RWPE2 (cell line): Measurements from ENCODE around the gene EML2.

Experiments
- ATAC-seq: fragments of 200-7000 bp; cut with Tn5 transposase; 3 replicates; pipeline ENCODE4 v1.9.1; 2021; ENCODE audit warnings: low read depth
- DNase-seq: peaks from one replicate; pipeline ENCODE4 v3.0.0-alpha.2; 2020; ENCODE audit warnings: low spot score
- H3K27ac ChIP-seq: fragments of 450-650 bp; 2 replicates; pipeline ENCODE4 v1.5.1; 2017; ENCODE audit warnings: mild to moderate bottlenecking; ENCODE audit not compliant: poor library complexity, severe bottlenecking
- H3K27me3 ChIP-seq: fragments of 250-450 bp; sonication (Bioruptor Pico); 2 replicates; pipeline ENCODE4 v1.5.1; 2021; ENCODE audit warnings: mild to moderate bottlenecking, moderate library complexity; ENCODE audit not compliant: insufficient read depth, poor library complexity, severe bottlenecking
- H3K36me3 ChIP-seq: fragments of 250-450 bp; sonication (Bioruptor Pico); 2 replicates; pipeline ENCODE4 v1.5.1; 2020; ENCODE audit warnings: low read depth, mild to moderate bottlenecking, moderate library complexity
- H3K4me1 ChIP-seq: fragments of 250-450 bp; sonication (Bioruptor Pico); 2 replicates; pipeline ENCODE4 v1.5.1; 2021; ENCODE audit warnings: mild to moderate bottlenecking, moderate library complexity; ENCODE audit not compliant: insufficient read depth, poor library complexity, severe bottlenecking
- H3K4me3 ChIP-seq: fragments of 250-450 bp; sonication (Bioruptor Pico); 2 replicates; pipeline ENCODE4 v1.5.1; 2021; ENCODE audit warnings: mild to moderate bottlenecking, moderate library complexity; ENCODE audit not compliant: severe bottlenecking
- H3K9me3 ChIP-seq: fragments of 250-450 bp; sonication (Bioruptor Pico); 2 replicates; pipeline ENCODE4 v1.5.1; 2021; ENCODE audit warnings: mild to moderate bottlenecking, moderate library complexity; ENCODE audit not compliant: severe bottlenecking
- TF ChIP-seq, protein P1 (sequence below): fragments of 450-650 bp; IDR thresholded peaks from one replicate; pipeline ENCODE4 v1.5.1; 2017; ENCODE audit warnings: mild to moderate bottlenecking, moderate library complexity; ENCODE audit not compliant: poor library complexity, severe bottlenecking

EML2 gene

DNA sequence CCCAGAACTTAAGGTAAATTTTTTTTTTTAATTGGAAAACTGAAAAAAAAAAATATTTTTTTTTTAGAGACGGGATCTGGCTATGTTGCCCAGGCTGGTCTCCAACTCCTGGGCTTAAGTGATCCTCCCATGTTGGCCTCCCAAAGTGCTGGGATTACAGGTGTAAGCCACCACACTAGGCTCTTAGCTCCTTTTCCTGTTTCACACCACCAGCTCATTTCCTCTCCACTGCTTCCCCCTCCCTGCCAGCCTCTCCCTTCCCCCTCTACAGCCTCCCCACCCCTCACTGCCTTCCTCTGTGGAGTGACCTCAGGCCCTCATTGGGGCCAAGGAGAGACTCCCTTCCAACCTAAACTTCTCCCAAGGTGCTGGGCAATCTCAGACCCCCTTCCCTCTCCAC lies 24.6 kb upstream of the EML2 start:
- Histone ChIP-seq H3K27me3 (no peaks in the 10 kb centered on the region), H3K4me1 (peaks cover 6% of the 10 kb centered on the region), H3K9me3 (no peaks in the 10 kb centered on the region), H3K36me3 (no peaks in the 10 kb centered on the region), H3K27ac (no peak overlapping the region), H3K4me3 (no peak overlapping the region)
- no peak for ATAC-seq
- DNase-seq = no peak
- TF ChIP-seq, protein P1, sequence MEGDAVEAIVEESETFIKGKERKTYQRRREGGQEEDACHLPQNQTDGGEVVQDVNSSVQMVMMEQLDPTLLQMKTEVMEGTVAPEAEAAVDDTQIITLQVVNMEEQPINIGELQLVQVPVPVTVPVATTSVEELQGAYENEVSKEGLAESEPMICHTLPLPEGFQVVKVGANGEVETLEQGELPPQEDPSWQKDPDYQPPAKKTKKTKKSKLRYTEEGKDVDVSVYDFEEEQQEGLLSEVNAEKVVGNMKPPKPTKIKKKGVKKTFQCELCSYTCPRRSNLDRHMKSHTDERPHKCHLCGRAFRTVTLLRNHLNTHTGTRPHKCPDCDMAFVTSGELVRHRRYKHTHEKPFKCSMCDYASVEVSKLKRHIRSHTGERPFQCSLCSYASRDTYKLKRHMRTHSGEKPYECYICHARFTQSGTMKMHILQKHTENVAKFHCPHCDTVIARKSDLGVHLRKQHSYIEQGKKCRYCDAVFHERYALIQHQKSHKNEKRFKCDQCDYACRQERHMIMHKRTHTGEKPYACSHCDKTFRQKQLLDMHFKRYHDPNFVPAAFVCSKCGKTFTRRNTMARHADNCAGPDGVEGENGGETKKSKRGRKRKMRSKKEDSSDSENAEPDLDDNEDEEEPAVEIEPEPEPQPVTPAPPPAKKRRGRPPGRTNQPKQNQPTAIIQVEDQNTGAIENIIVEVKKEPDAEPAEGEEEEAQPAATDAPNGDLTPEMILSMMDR = no peak

DNA sequence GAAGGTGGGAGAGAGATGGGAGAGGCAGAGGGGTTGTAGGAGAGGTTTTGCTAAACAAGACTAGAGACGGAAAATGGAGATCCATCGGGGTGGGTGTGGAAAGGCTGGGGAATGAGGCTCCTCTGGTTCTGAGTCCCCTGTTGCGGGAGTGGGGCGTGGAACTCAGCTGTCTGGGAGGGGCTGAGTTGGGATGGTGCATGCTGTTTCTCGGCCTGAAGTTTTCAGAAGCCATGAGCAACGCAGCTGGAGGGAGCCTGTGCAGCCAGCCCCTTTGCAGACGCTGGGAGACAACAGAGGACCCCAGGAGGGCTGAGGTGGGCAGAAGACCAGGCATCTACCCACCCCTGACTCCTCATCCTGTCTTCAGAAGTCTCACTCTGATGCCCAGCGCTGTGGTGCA lies 21.4 kb upstream of the EML2 start:
- no peak overlapping the region for H3K27ac ChIP-seq
- no peaks in the 10 kb centered on the region for H3K9me3 ChIP-seq
- no peak overlapping the region for H3K4me3 ChIP-seq
- no peaks in the 10 kb centered on the region for H3K4me1 ChIP-seq
- ATAC-seq (no peak), DNase-seq (no peak)
- no peaks in the 10 kb centered on the region for H3K36me3 ChIP-seq
- TF ChIP-seq, protein P1 = no peak
- no peaks in the 10 kb centered on the region for H3K27me3 ChIP-seq

DNA sequence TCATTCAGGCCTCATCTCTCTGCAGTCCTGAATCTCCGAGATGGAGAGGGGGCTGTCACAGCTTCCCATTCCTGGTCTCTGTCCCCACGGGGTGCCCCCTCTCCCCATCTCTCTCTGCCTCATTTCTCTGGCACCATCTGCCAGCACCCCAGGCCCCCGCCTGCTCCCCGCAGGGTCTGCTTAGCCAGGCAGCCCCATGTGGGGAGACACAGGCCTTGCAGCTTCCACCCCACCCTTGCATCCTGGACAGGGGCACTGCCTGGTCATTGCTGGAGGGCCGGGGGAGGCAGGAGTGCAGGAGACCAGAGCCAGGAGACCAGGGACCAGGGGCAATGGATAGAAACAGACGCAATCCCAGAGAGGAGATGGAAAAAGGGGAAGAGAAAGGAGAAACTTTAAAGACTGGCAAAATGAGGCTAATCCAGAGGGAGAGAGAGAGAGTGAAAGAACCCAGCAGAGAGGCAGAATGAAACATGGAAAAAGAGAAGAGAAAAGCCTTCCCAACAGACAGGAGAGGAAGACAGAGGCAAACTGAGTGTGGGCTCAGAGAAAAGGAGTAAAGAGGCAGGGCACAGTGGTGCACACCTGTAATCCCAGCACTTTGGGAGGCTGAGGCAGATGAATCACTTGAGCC lies 20.0 kb upstream of the EML2 start:
- Histone ChIP-seq H3K4me3 (no peak overlapping the region), H3K27ac (no peak overlapping the region), H3K27me3 (no peaks in the 10 kb centered on the region), H3K9me3 (no peaks in the 10 kb centered on the region), H3K36me3 (no peaks in the 10 kb centered on the region), H3K4me1 (no peaks in the 10 kb centered on the region)
- ATAC-seq (no peak), DNase-seq (no peak)
- TF ChIP-seq, protein P1 = no peak

DNA sequence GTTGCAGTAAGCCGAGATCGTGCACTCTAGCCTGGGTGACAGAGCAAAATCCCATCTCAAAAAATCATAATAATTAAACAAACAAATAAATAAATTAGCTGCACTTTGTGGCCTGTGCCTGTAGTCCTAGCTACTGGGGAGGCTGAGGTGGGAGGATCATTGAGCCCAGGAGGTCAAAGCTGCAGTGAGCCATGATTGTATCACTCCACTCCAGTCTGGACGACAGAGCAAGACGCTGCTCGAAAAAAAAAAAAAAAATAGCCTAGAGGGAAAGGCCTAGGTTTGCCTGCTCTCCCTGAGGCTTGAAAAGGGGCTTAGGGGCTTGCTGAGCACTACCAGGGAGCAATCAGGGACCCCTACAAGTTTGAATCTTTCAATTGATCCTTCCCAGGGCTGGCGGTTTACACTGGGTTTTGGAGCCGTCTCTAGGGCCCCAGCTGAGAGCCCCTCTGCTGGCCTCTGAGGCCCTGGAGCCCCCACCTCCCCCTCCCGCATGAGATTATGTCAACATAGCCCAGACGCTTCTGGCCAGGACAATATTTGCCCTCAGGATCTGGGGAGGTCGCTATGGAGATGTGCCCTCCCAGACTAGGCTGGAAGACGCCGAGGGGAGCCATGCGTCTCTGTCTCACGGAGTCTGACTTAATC lies 18.4 kb upstream of the EML2 start:
- Histone ChIP-seq H3K9me3 (no peaks in the 10 kb centered on the region), H3K4me1 (no peaks in the 10 kb centered on the region), H3K36me3 (no peaks in the 10 kb centered on the region), H3K27me3 (no peaks in the 10 kb centered on the region), H3K4me3 (no peak overlapping the region), H3K27ac (no peak overlapping the region)
- TF ChIP-seq, protein P1 = no peak
- no peak for DNase-seq
- ATAC-seq = no peak

DNA sequence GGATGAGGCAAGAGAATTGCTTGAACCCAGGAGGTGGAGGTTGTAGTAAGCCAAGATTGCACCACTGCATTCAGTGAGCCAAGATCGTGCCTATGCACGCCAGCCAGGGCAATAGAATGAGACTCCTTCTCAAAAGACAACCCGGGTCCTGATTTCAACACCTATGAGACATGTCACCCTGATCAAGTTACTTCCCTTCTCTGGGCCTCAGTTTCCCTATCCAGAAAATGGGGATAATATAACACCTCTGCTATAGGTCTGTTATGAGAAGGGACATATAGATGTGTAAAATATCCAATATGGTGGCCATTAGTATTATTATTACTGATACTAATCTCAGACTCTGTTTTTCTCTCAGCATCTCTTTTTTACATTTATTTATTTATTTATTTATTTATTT lies 15.9 kb upstream of the EML2 start:
- DNase-seq = no peak

More for the DNA sequence above, 15.9 kb upstream of the EML2 start:
- no peak overlapping the region for H3K4me3 ChIP-seq
- H3K9me3 ChIP-seq = no peaks in the 10 kb centered on the region
- ATAC-seq = no peak
- H3K27ac ChIP-seq = no peak overlapping the region
- H3K27me3 ChIP-seq = no peaks in the 10 kb centered on the region
- no peaks in the 10 kb centered on the region for H3K4me1 ChIP-seq
- TF ChIP-seq, protein P1 = no peak
- no peaks in the 10 kb centered on the region for H3K36me3 ChIP-seq
